Lung (tissue), 12 donors: Measurements from ENCODE around the gene KCNJ4. TPM values are rescaled to one million over a fixed set of nuclear protein-coding genes. Genes with fewer than 3 reads are reported as not detected.
"Not testable (repeated sequence)": the region's sequence is repeated elsewhere in the genome, so short reads cannot be mapped to it uniquely, and the experiment has no call there.

Experiments
- ATAC-seq: fragments of 200-7000 bp; cut with Tn5 transposase; one replicate; pipeline ENCODE4 v1.9.1; 2020; ENCODE audit warnings: moderate number of reproducible peaks; ENCODE audit not compliant: insufficient read depth, low FRiP score
- DNase-seq, 3 donors: peaks; one replicate each; pipeline ENCODE4 v3.0.0-alpha.2; 2013 to 2017
- H3K27ac ChIP-seq, 2 donors: one replicate each; pipeline ENCODE4 v1.5.1; 2013; ENCODE audit warnings: mild to moderate bottlenecking in 2 of 2, moderate library complexity in 2 of 2, control low read depth in 1 of 2, inconsistent platforms in 1 of 2, low read depth in 1 of 2, low read length in 1 of 2
- H3K27me3 ChIP-seq, 3 donors: one replicate each; pipeline ENCODE4 v1.5.1; 2013; ENCODE audit warnings: low read length in 2 of 3; ENCODE audit not compliant: control insufficient read depth in 3 of 3, insufficient read depth in 3 of 3
- H3K36me3 ChIP-seq, 4 donors: one replicate each; pipeline ENCODE4 v1.5.1; 2013; ENCODE audit warnings: low read length in 4 of 4, mild to moderate bottlenecking in 1 of 4, moderate library complexity in 1 of 4; ENCODE audit not compliant: control insufficient read depth in 4 of 4, insufficient read depth in 4 of 4
- H3K4me1 ChIP-seq, 5 donors: one replicate each; pipeline ENCODE4 v1.5.1; 2013; ENCODE audit warnings: low read length in 5 of 5, mild to moderate bottlenecking in 2 of 5, moderate library complexity in 1 of 5; ENCODE audit not compliant: control insufficient read depth in 5 of 5, insufficient read depth in 5 of 5
- H3K4me3 ChIP-seq: one replicate; pipeline ENCODE4 v1.5.1; 2013; ENCODE audit warnings: mild to moderate bottlenecking, control low read depth, moderate library complexity
- H3K9ac ChIP-seq, 2 donors: one replicate each; pipeline ENCODE4 v1.5.1; 2013; ENCODE audit warnings: low read length in 2 of 2, control low read depth in 1 of 2; ENCODE audit not compliant: insufficient read depth in 1 of 2
- H3K9me3 ChIP-seq, 4 donors: one replicate each; pipeline ENCODE4 v1.5.1; 2013; ENCODE audit warnings: low read length in 3 of 4, mild to moderate bottlenecking in 1 of 4, moderate library complexity in 1 of 4; ENCODE audit not compliant: control insufficient read depth in 4 of 4, insufficient read depth in 3 of 4
- CTCF ChIP-seq: IDR thresholded peaks from 2 replicates; pipeline ENCODE4 v1.5.1; 2012; ENCODE audit warnings: mild to moderate bottlenecking; ENCODE audit errors: control extremely low read depth, extremely low read depth
- WGBS, 2 donors: extraction: QIAGEN DNeasy Blood & Tissue Kit; methylation state at CpG; one replicate each; pipeline ENCODE4 v1.1.7; 2013; 5-methylcytosine and 5-hydroxymethylcytosine counted together
- polyA plus RNA-seq, 2 donors: library from polyadenylated mRNA; stranded (reverse); fragments of 200-250 nt; gene quantifications; one replicate each; pipeline ENCODE4 v1.2.1, GENCODE V29; 2013
- total RNA-seq, 2 donors: library from RNA; depleted of rRNA in 1 of 2; stranded (reverse); fragments of >200 nt in 1 of 2; gene quantifications; one replicate each; pipeline ENCODE4 v1.2.1, GENCODE V29; 2014 to 2021
- donor health status: control.
- donor health status: control.
- donor health status: Bipolar disorder and iron deficiency.
- donor health status: healthy.
- donor health status: DM: yes; HTN: yes; CAD: no.

The KCNJ4 gene
- total and polyA plus RNA-seq, 4 donors, result not detected

GRCh38 chr22:38403812-38404211, 51.2 kb downstream of the KCNJ4 start:
- ATAC-seq (no peak), DNase-seq (no peak)
- H3K27me3 ChIP-seq, result peaks cover 0 to 18% (median 10%) of the 10 kb centered on the region in 3 donors
- H3K9me3 ChIP-seq, result no peaks in the 10 kb centered on the region
- no peak overlapping the region for H3K27ac ChIP-seq
- no peaks in the 10 kb centered on the region for H3K36me3 ChIP-seq
- peaks cover 0 to 4% (median 0%) of the 10 kb centered on the region in 5 donors for H3K4me1 ChIP-seq
- no peak for TF ChIP-seq CTCF
- no peak overlapping the region for H3K4me3 ChIP-seq
- no peak overlapping the region for H3K9ac ChIP-seq
- WGBS, 2 donors, result 80 to 81% methylated on average over 8 of the region's 8 CpGs

- ATAC-seq, result no peak
- no peak for DNase-seq
- no peak for TF ChIP-seq CTCF
- Histone ChIP-seq H3K27ac (no peak overlapping the region), H3K27me3 (peaks cover 0 to 18% (median 10%) of the 10 kb centered on the region in 3 donors), H3K4me1 (peaks cover 0 to 4% (median 0%) of the 10 kb centered on the region in 5 donors), H3K4me3 (no peak overlapping the region), H3K9ac (no peak overlapping the region), H3K9me3 (no peaks in the 10 kb centered on the region), H3K36me3 (no peaks in the 10 kb centered on the region)
- WGBS, 2 donors, result 91% methylated on average over 12 of the region's 12 CpGs
Observed at GRCh38 chr22:38402204-38402603, 52.8 kb downstream of the KCNJ4 start.

GRCh38 chr22:38401336-38402084, 53.5 kb downstream of the KCNJ4 start:
- no peak overlapping the region for H3K4me3 ChIP-seq
- no peak for TF ChIP-seq CTCF
- H3K27me3 ChIP-seq, result peaks cover 0 to 18% (median 10%) of the 10 kb centered on the region in 3 donors
- ATAC-seq (no peak), DNase-seq (no peak)
- no peak overlapping the region for H3K27ac ChIP-seq
- no peak overlapping the region for H3K9ac ChIP-seq
- H3K9me3 ChIP-seq, result no peaks in the 10 kb centered on the region
- 87 to 94% methylated on average over 9 of the region's 9 CpGs for WGBS, 2 donors
- H3K36me3 ChIP-seq, result no peaks in the 10 kb centered on the region
- H3K4me1 ChIP-seq, result peaks cover 0 to 4% (median 0%) of the 10 kb centered on the region in 5 donors

- not testable (repeated sequence) for H3K9me3 ChIP-seq
Observed at GRCh38 chr22:38400256-38400655, 54.7 kb downstream of the KCNJ4 start.

More at GRCh38 chr22:38400256-38400655, 54.7 kb downstream of the KCNJ4 start:
- not testable (repeated sequence) for H3K27ac ChIP-seq, H3K36me3 ChIP-seq, ATAC-seq, H3K4me3 ChIP-seq, DNase-seq, H3K4me1 ChIP-seq, H3K9ac ChIP-seq
- WGBS, 2 donors, result 18 to 43% methylated on average over 1 to 2 of the region's 2 CpGs
- peaks cover 0 to 18% (median 10%) of the 10 kb centered on the region in 3 donors for H3K27me3 ChIP-seq
